Osteoblast (primary cell): ENCODE data around the gene USP22. TPM values are rescaled to one million over a fixed set of nuclear protein-coding genes. Genes with fewer than 3 reads are reported as not detected.

Source experiments
- DNase-seq: peaks from one replicate; pipeline ENCODE4 v3.0.0; 2011; ENCODE audit warnings: low spot score, mixed read lengths; ENCODE audit not compliant: insufficient read length; ENCODE audit errors: missing footprints
- H2AFZ ChIP-seq: 2 replicates; pipeline ENCODE4 v1.6.0; 2011; ENCODE audit warnings: mild to moderate bottlenecking, low read length
- H3K27ac ChIP-seq: 2 replicates; pipeline ENCODE4 v1.5.1; 2011; ENCODE audit warnings: mild to moderate bottlenecking, low read depth, low read length, moderate library complexity
- H3K27me3 ChIP-seq: 2 replicates; pipeline ENCODE4 v1.6.0; 2012; ENCODE audit warnings: mild to moderate bottlenecking, control low read depth, inconsistent platforms, low read length, moderate library complexity; ENCODE audit not compliant: insufficient read depth
- H3K36me3 ChIP-seq: 2 replicates; pipeline ENCODE4 v1.5.1; 2011; ENCODE audit warnings: mild to moderate bottlenecking, low read length, control low read depth, moderate library complexity; ENCODE audit not compliant: insufficient read depth
- H3K4me1 ChIP-seq: 2 replicates; pipeline ENCODE4 v1.5.1; 2011; ENCODE audit warnings: mild to moderate bottlenecking, low read length, control low read depth, moderate library complexity; ENCODE audit not compliant: insufficient read depth
- H3K4me2 ChIP-seq: 2 replicates; pipeline ENCODE4 v1.6.0; 2011; ENCODE audit warnings: mild to moderate bottlenecking, low read length; ENCODE audit not compliant: insufficient read depth
- H3K4me3 ChIP-seq: fragments of 200-600 bp; sonication (generic); 3 replicates; pipeline ENCODE4 v1.5.1; 2012; ENCODE audit warnings: mild to moderate bottlenecking, low read length, inconsistent platforms; ENCODE audit not compliant: insufficient read depth
- H3K79me2 ChIP-seq: 2 replicates; pipeline ENCODE4 v1.6.0; 2012; ENCODE audit warnings: mild to moderate bottlenecking, low read length, control low read depth, inconsistent platforms; ENCODE audit not compliant: insufficient read depth
- H3K9me3 ChIP-seq: 2 replicates; pipeline ENCODE4 v1.5.1; 2011; ENCODE audit warnings: low read depth, low read length, control low read depth
- H4K20me1 ChIP-seq: 2 replicates; pipeline ENCODE4 v1.6.0; 2012; ENCODE audit warnings: mild to moderate bottlenecking, low read length, control low read depth; ENCODE audit not compliant: insufficient read depth
- CTCF ChIP-seq: IDR thresholded peaks from 2 replicates; pipeline ENCODE4 v1.5.1; 2011; ENCODE audit warnings: mild to moderate bottlenecking, low read depth, low read length, moderate library complexity; ENCODE audit errors: extremely low read depth
- total RNA-seq: library from RNA; depleted of rRNA; stranded (reverse); fragments of >200 nt; gene quantifications from 2 replicates; pipeline ENCODE4 v1.2.3, GENCODE V29; 2012

Gene USP22
- total RNA-seq, 1 donor: 293 TPM

- H2AFZ ChIP-seq: no peak overlapping the region
- no peak overlapping the region for H3K4me3 ChIP-seq
- no peak overlapping the region for H3K4me2 ChIP-seq
Measured at GRCh38 chr17:21075739-21076085, 32.9 kb upstream of the USP22 start.

GRCh38 chr17:21072745-21073197 lies 30.0 kb upstream of the USP22 start:
- H3K4me1 ChIP-seq: no peaks in the 10 kb centered on the region
- peaks cover 7% of the 10 kb centered on the region for H3K27me3 ChIP-seq
- H3K27ac ChIP-seq: no peak overlapping the region
- TF ChIP-seq CTCF: no peak
- H3K9me3 ChIP-seq: no peaks in the 10 kb centered on the region
- H2AFZ ChIP-seq: no peak overlapping the region
- H4K20me1 ChIP-seq: no peaks in the 10 kb centered on the region
- no peak overlapping the region for H3K4me3 ChIP-seq
- no peak overlapping the region for H3K4me2 ChIP-seq
- no peak for DNase-seq
- no peaks in the 10 kb centered on the region for H3K36me3 ChIP-seq
- H3K79me2 ChIP-seq: no peaks in the 10 kb centered on the region

More at GRCh38 chr17:21075739-21076085, 32.9 kb upstream of the USP22 start:
- no peak overlapping the region for H3K27ac ChIP-seq
- DNase-seq: no peak
- H3K79me2 ChIP-seq: no peaks in the 10 kb centered on the region
- H3K4me1 ChIP-seq: no peaks in the 10 kb centered on the region
- H3K27me3 ChIP-seq: peaks cover 12% of the 10 kb centered on the region
- H3K9me3 ChIP-seq: no peaks in the 10 kb centered on the region
- TF ChIP-seq CTCF: no peak
- no peaks in the 10 kb centered on the region for H3K36me3 ChIP-seq
- no peaks in the 10 kb centered on the region for H4K20me1 ChIP-seq

- Histone ChIP-seq H3K27me3 (no peaks in the 10 kb centered on the region), H3K4me2 (no peak overlapping the region), H3K9me3 (no peaks in the 10 kb centered on the region), H4K20me1 (no peaks in the 10 kb centered on the region), H3K36me3 (no peaks in the 10 kb centered on the region), H2AFZ (no peak overlapping the region), H3K79me2 (no peaks in the 10 kb centered on the region), H3K4me3 (no peak overlapping the region), H3K4me1 (no peaks in the 10 kb centered on the region), H3K27ac (no peak overlapping the region)
- DNase-seq: no peak
- no peak for TF ChIP-seq CTCF
Measured at GRCh38 chr17:21066394-21066793, 23.6 kb upstream of the USP22 start.

- Histone ChIP-seq H3K79me2 (no peaks in the 10 kb centered on the region), H3K4me3 (no peak overlapping the region), H3K9me3 (no peaks in the 10 kb centered on the region), H2AFZ (no peak overlapping the region), H3K4me2 (no peak overlapping the region), H4K20me1 (no peaks in the 10 kb centered on the region), H3K36me3 (no peaks in the 10 kb centered on the region), H3K4me1 (no peaks in the 10 kb centered on the region), H3K27me3 (no peaks in the 10 kb centered on the region), H3K27ac (no peak overlapping the region)
- DNase-seq: no peak
- TF ChIP-seq CTCF: no peak
Measured at GRCh38 chr17:21061971-21062526, 19.2 kb upstream of the USP22 start.
